GM11168 (cell line): ENCODE measurements around the gene TLE7.

ENCODE experiments used
- in situ Hi-C: fragments of 300-500 bp; cut with MboI; formaldehyde crosslinking; loops from one replicate; pipeline ENCODE4 v1.12.0; 2022; ENCODE audit warnings: low sequenced_read_pairs; ENCODE audit not compliant: unreplicated experiment

Gene TLE7

GRCh38 chr16:71453036-71453435 is 11.2 kb upstream of the TLE7 start:
- in situ Hi-C loops, result no loop called here

GRCh38 chr16:71449020-71449419 is 7.2 kb upstream of the TLE7 start:
- in situ Hi-C loops, result no loop called here

- in situ Hi-C loops, result no loop called here
These were observed 6.5 kb upstream of the TLE7 start for GRCh38 chr16:71448274-71448866.

- in situ Hi-C loops, result no loop called here
These were observed 1.9 kb upstream of the TLE7 start for GRCh38 chr16:71443714-71444113.

GRCh38 chr16:71441348-71442050 is 355 bp downstream of the TLE7 start:
- in situ Hi-C loops, result no loop called here

- in situ Hi-C loops, result no loop called here
These were observed 1.0 kb downstream of the TLE7 start for GRCh38 chr16:71440669-71441347.

- in situ Hi-C loops, result no loop called here
These were observed 2.3 kb downstream of the TLE7 start for GRCh38 chr16:71439523-71439922.

- in situ Hi-C loops, result no loop called here
These were observed 5.4 kb downstream of the TLE7 start for GRCh38 chr16:71436473-71436872.

GRCh38 chr16:71432906-71433305 is 8.9 kb downstream of the TLE7 start:
- in situ Hi-C loops, result no loop called here

- in situ Hi-C loops, result no loop called here
These were observed 9.9 kb downstream of the TLE7 start for GRCh38 chr16:71431991-71432390.

- in situ Hi-C loops, result no loop called here
These were observed 10.7 kb downstream of the TLE7 start for GRCh38 chr16:71431176-71431575.

GRCh38 chr16:71430744-71431143 is 11.1 kb downstream of the TLE7 start:
- in situ Hi-C loops, result no loop called here

- in situ Hi-C loops, result no loop called here
These were observed 12.3 kb downstream of the TLE7 start for GRCh38 chr16:71429581-71429980.

GRCh38 chr16:71428883-71429282 is 13.0 kb downstream of the TLE7 start:
- in situ Hi-C loops, result no loop called here

GRCh38 chr16:71428385-71428784 is 13.5 kb downstream of the TLE7 start:
- in situ Hi-C loops, result no loop called here

GRCh38 chr16:71426880-71427615 is 14.8 kb downstream of the TLE7 start:
- in situ Hi-C loops, result no loop called here

GRCh38 chr16:71426069-71426879 is 15.6 kb downstream of the TLE7 start:
- in situ Hi-C loops, result no loop called here

GRCh38 chr16:71425746-71426068 is 16.1 kb downstream of the TLE7 start:
- in situ Hi-C loops, result no loop called here

- in situ Hi-C loops, result no loop called here
These were observed 17.2 kb downstream of the TLE7 start for GRCh38 chr16:71424626-71425025.

- in situ Hi-C loops, result no loop called here
These were observed 18.0 kb downstream of the TLE7 start for GRCh38 chr16:71423865-71424264.
